ENCODE measurements around the gene JUP. TPM values are rescaled to one million over a fixed set of nuclear protein-coding genes. Genes with fewer than 3 reads are reported as not detected.

The JUP gene
- total RNA-seq, 1 donor from 2014 or later: 92.5 TPM

DNA sequence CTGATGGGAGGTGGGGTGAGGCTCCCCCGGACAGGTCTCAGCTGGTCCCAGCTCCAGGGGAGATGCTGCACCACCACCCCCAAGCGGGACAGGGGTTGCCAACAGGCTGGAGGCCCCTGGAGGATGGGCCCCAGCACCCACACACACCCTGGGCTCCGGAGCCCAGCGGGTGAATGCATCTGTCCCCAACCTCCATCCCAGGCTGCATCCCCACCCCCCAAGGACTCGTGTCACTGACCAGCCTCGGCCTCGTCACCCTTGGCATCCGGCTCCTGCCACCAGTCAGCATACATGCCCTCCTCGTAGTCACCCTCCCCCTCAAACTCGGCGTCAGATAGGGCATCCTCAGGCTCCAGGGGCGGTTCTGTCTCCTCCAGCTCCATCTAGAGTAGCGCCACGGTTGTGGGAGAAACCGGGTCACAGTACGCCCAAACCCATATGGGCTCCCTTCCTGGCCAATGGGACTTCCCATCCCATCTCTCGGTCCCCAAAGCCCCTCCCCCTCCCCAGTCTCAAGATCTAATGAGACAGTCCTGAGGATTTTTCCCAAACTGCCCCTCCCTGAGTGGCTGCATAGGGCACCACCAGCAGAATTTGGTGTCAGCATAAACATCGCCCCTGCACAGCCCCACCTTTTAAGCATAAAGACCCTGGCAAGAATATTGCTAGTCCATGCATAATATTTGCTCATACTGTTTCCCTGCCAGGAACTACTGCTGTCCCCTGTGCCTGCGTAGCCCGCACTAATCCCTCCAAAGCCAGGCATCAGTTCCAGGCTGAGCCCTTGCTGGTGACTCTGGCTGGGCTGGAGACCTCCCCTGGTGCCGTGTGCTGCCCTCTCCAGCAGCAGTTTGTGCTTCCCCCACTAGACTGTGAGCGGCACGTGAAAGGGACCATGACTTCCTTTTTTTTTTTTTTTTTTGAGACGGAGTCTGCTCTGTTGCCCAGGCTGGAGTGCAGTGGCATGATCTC is 16.8 kb upstream of the JUP start:
- Histone ChIP-seq H3K36me3 (no peaks in the 10 kb centered on the region), H3K27me3 (ENCODE audit: low read depth) (no peaks in the 10 kb centered on the region), H3K27ac (no peak overlapping the region), H3K9me3 (no peaks in the 10 kb centered on the region), H3K4me1 (peaks cover 10% of the 10 kb centered on the region), H3K4me3 (no peak overlapping the region)
- intact Hi-C loops (cut with DNase I): no loop called here
- DNase-seq (no peak), ATAC-seq (no peak)
- TF ChIP-seq, protein P1, sequence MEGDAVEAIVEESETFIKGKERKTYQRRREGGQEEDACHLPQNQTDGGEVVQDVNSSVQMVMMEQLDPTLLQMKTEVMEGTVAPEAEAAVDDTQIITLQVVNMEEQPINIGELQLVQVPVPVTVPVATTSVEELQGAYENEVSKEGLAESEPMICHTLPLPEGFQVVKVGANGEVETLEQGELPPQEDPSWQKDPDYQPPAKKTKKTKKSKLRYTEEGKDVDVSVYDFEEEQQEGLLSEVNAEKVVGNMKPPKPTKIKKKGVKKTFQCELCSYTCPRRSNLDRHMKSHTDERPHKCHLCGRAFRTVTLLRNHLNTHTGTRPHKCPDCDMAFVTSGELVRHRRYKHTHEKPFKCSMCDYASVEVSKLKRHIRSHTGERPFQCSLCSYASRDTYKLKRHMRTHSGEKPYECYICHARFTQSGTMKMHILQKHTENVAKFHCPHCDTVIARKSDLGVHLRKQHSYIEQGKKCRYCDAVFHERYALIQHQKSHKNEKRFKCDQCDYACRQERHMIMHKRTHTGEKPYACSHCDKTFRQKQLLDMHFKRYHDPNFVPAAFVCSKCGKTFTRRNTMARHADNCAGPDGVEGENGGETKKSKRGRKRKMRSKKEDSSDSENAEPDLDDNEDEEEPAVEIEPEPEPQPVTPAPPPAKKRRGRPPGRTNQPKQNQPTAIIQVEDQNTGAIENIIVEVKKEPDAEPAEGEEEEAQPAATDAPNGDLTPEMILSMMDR (IDR thresholded peaks at IDR 0.05): no peak

DNA sequence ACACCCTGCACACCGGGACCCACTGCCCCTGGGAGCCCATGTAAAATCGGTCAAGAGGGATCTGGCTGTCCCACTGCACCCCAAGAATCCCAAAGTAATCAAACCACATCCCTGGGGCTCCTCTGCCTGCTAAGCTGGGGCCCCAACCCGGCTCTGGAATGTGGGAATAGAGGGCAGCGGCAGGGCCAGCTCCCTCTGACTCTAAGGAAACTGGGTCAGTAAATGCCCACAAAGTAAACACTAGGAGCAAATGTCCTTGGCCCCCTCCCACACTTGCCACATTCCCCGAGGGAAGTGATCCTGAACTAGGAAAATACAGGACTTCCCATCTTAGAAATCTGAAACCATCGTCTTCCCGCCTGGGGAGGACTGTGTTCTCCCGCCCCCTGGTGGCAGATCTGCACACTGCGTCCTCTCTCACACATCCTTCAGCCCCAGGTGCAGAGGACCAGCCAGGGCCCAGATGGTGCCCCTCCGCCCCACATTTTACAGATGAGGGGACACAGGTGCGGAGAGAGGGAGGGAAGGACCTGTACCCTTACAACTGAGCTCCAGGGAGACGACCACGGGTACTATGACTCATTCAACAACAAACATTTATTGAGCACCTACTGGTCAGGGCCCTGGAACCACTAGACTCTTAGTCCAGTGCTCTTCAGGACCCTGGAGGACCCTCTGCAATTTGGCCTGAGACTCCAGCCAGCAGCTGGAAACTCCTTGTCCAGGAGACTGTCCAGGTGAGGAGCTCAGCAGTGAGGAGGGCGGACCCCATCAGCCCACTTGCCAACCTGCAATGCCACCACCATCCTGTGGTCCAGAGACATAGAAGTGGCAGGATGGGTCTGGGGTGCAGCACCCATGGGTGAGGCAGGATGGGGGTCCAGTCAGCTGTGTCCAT is 15.1 kb upstream of the JUP start:
- ATAC-seq: peak; percentile 87 to 90
- intact Hi-C loops (cut with DNase I): no loop called here
- Histone ChIP-seq H3K4me1 (peaks cover 10% of the 10 kb centered on the region), H3K9me3 (no peaks in the 10 kb centered on the region), H3K27ac (peak overlapping the region; percentile 31), H3K4me3 (no peak overlapping the region), H3K36me3 (no peaks in the 10 kb centered on the region), H3K27me3 (ENCODE audit: low read depth) (no peaks in the 10 kb centered on the region)
- peak; percentile 87 for DNase-seq
- TF ChIP-seq, protein P1 (IDR thresholded peaks at IDR 0.05): peak; percentile 96

DNA sequence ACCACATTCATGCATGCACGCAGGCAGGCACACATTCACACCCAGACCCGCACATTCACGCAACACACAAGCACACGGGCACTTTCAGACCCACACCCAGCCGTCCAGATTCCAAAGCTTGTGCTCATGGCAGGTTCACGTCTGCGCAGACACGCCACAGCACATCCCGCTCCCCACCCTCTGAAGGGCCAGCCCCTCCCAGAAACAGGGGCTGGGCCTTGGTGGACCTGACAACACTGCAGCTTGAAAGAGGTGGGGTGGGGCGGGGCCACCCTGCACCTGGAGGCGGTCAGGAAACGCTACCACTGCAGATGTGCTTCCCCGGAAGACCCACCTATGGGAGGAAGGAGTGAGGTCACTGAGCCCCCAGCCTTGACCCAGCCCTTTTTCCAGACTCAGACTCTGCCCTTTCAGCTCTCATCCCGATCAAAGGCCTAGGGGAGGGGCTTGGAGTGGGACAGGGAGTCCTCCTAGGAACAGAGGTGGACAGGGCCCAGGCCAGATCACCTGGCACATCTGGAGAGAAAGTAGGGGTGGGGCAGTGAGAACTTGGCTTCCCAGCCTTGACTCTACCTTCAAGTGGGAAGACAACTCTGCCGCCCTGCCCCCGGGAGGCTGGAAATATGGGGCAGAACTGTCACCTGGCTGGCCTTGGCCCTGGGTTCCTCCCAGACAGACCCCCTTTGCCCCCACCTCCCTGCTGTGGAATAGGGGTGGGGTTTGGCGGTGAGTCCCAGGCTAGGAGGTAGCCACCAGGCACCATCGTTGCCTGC is 14.3 kb upstream of the JUP start:
- H3K9me3 ChIP-seq: no peaks in the 10 kb centered on the region
- ATAC-seq: peak; percentile 88 to 93
- H3K36me3 ChIP-seq: no peaks in the 10 kb centered on the region
- TF ChIP-seq, protein P1 (IDR thresholded peaks at IDR 0.05): no peak
- H3K27me3 ChIP-seq (ENCODE audit: low read depth): no peaks in the 10 kb centered on the region
- H3K4me1 ChIP-seq: peaks cover 10% of the 10 kb centered on the region
- no peak overlapping the region for H3K4me3 ChIP-seq
- peak; percentile 79 for DNase-seq
- H3K27ac ChIP-seq: peak overlapping the region; percentile 31
- intact Hi-C loops (cut with DNase I): no loop called here

DNA sequence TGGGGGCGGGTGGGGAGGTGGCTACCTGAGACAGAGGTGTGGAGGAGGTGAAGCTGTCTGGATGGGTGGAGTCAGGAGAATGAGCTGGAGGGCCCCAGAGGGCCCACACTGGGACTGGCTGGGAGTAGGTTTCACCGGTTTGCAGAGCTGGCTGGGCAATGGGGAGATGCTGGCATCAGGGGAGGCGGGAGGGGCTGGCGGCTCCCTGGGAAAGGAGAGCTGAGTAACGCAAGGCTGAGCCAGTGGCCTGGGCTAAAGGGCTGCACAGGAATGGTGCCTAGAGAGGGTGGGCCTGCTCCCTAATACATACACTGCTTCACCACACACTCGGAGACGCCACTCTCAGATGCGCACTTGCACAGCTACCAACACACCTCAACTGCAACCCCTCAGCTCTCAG is 12.9 kb upstream of the JUP start:
- no peak for DNase-seq
- H3K27me3 ChIP-seq (ENCODE audit: low read depth): no peaks in the 10 kb centered on the region
- intact Hi-C loops (cut with DNase I): loop anchor here (10.0 kb wide), 1 partner anchor 65 kb away; the partner anchor contains the start of gene HAP1
- no peak overlapping the region for H3K4me3 ChIP-seq
- no peaks in the 10 kb centered on the region for H3K9me3 ChIP-seq
- no peak overlapping the region for H3K27ac ChIP-seq
- peaks cover 10% of the 10 kb centered on the region for H3K4me1 ChIP-seq
- no peaks in the 10 kb centered on the region for H3K36me3 ChIP-seq
- TF ChIP-seq, protein P1 (IDR thresholded peaks at IDR 0.05): no peak
- ATAC-seq: no peak

DNA sequence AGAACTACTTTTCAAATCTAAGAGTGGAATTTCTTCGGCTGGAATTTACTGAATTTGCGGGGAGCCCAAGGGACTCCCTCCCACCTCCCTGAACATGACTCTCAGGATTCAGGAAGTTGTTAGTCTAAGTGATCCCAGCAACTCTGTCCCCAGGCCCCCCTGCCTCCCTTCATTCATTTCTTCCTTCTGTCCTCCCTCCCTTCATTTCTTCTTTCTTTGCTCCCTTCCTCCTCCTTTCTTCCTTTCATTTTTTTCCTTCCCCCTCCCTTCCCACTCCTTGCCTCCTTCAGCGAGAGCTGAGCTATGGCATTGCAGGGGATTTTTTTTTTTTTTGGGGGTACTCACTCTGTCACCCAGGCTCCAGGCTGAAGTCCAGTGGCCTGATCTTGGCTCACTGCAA is 10.9 kb upstream of the JUP start:
- TF ChIP-seq, protein P1 (IDR thresholded peaks at IDR 0.05): no peak
- Histone ChIP-seq H3K9me3 (no peaks in the 10 kb centered on the region), H3K4me1 (peaks cover 26% of the 10 kb centered on the region), H3K36me3 (no peaks in the 10 kb centered on the region), H3K4me3 (no peak overlapping the region), H3K27me3 (ENCODE audit: low read depth) (no peaks in the 10 kb centered on the region), H3K27ac (no peak overlapping the region)
- ATAC-seq (no peak), DNase-seq (no peak)
- intact Hi-C loops (cut with DNase I): loop anchor here (10.0 kb wide), 1 partner anchor 63 kb away; the partner anchor contains the start of gene HAP1

Measured in lower lobe of right lung (tissue), 2 donors.